Glutamatergic neuron (in vitro differentiated cells): ENCODE data around the gene PFKFB2. TPM values are rescaled to one million over a fixed set of nuclear protein-coding genes. Genes with fewer than 3 reads are reported as not detected.

Source experiments
- DNase-seq: peaks from one replicate; pipeline ENCODE4 v3.0.0; 2022
- H3K27ac Mint-ChIP-seq: one replicate; pipeline ENCODE4 v1.8.0; 2020; ENCODE audit warnings: mild to moderate bottlenecking, mixed read lengths, inconsistent platforms; ENCODE audit not compliant: unreplicated experiment
- H3K27me3 Mint-ChIP-seq: one replicate; pipeline ENCODE4 v1.8.0; 2020; ENCODE audit warnings: mild to moderate bottlenecking, moderate library complexity, mixed read lengths, inconsistent platforms; ENCODE audit not compliant: unreplicated experiment
- H3K36me3 Mint-ChIP-seq: one replicate; pipeline ENCODE4 v1.8.0; 2020; ENCODE audit warnings: mild to moderate bottlenecking, mixed read lengths, inconsistent platforms; ENCODE audit not compliant: unreplicated experiment
- H3K4me1 Mint-ChIP-seq: one replicate; pipeline ENCODE4 v1.8.0; 2020; ENCODE audit warnings: mild to moderate bottlenecking, low read depth, mixed read lengths, inconsistent platforms; ENCODE audit not compliant: unreplicated experiment
- H3K4me3 Mint-ChIP-seq: one replicate; pipeline ENCODE4 v1.8.0; 2020; ENCODE audit warnings: mild to moderate bottlenecking, mixed read lengths, inconsistent platforms; ENCODE audit not compliant: unreplicated experiment
- H3K9me3 Mint-ChIP-seq: one replicate; pipeline ENCODE4 v1.8.0; 2020; ENCODE audit warnings: mild to moderate bottlenecking, moderate library complexity, mixed read lengths, inconsistent platforms; ENCODE audit not compliant: unreplicated experiment
- CTCF ChIP-seq: fragments of 200-600 bp; sonication (generic); IDR thresholded peaks from one replicate; pipeline ENCODE4 v1.5.0; 2021; ENCODE audit not compliant: partially characterized antibody, unreplicated experiment
- total RNA-seq: library from RNA; stranded (reverse); fragmentation: NEBNext Ultra II Directional; extraction: Animal tissue kit (Norgen Biotek cat#: 25700); gene quantifications from one replicate; pipeline ENCODE4 v1.2.1, GENCODE V29; 2021; ENCODE audit not compliant: unreplicated experiment

Gene PFKFB2
- total RNA-seq, 1 donor from 2014 or later = 3.6 TPM

GRCh38 chr1:207097871-207098324, 44.8 kb downstream of the PFKFB2 start:
- H3K36me3 Mint-ChIP-seq = peaks cover 6% of the 10 kb centered on the region
- no peaks in the 10 kb centered on the region for H3K9me3 Mint-ChIP-seq
- no peak overlapping the region for H3K4me3 Mint-ChIP-seq
- no peak for TF ChIP-seq CTCF
- H3K27me3 Mint-ChIP-seq = no peaks in the 10 kb centered on the region
- no peaks in the 10 kb centered on the region for H3K4me1 Mint-ChIP-seq
- DNase-seq = no peak
- H3K27ac Mint-ChIP-seq = no peak overlapping the region

- Mint-ChIP-seq H3K27me3 (no peaks in the 10 kb centered on the region), H3K27ac (no peak overlapping the region), H3K9me3 (no peaks in the 10 kb centered on the region), H3K4me1 (no peaks in the 10 kb centered on the region), H3K36me3 (peaks cover 6% of the 10 kb centered on the region), H3K4me3 (no peak overlapping the region)
- no peak for TF ChIP-seq CTCF
- no peak for DNase-seq
These were observed 48.6 kb downstream of the PFKFB2 start for GRCh38 chr1:207101720-207102119.

- Mint-ChIP-seq H3K27me3 (no peaks in the 10 kb centered on the region), H3K36me3 (peaks cover 6% of the 10 kb centered on the region), H3K9me3 (no peaks in the 10 kb centered on the region), H3K4me3 (no peak overlapping the region), H3K27ac (no peak overlapping the region), H3K4me1 (no peaks in the 10 kb centered on the region)
- no peak for DNase-seq
- no peak for TF ChIP-seq CTCF
These were observed 49.1 kb downstream of the PFKFB2 start for GRCh38 chr1:207102146-207102545.

GRCh38 chr1:207102659-207103058, 49.6 kb downstream of the PFKFB2 start:
- Mint-ChIP-seq H3K9me3 (no peaks in the 10 kb centered on the region), H3K4me3 (no peak overlapping the region), H3K27ac (no peak overlapping the region), H3K36me3 (peaks cover 4% of the 10 kb centered on the region), H3K4me1 (no peaks in the 10 kb centered on the region), H3K27me3 (no peaks in the 10 kb centered on the region)
- no peak for TF ChIP-seq CTCF
- no peak for DNase-seq

GRCh38 chr1:207103892-207104373, 50.9 kb downstream of the PFKFB2 start, which contains the start of gene C4BPA:
Gene C4BPA, plus strand, starts transcription at chr1:207104233. Its CDS starts 8,793 bp downstream, at chr1:207113026.
- no peak for DNase-seq
- no peaks in the 10 kb centered on the region for H3K9me3 Mint-ChIP-seq
- TF ChIP-seq CTCF = no peak
- no peaks in the 10 kb centered on the region for H3K27me3 Mint-ChIP-seq
- H3K27ac Mint-ChIP-seq = no peak within 1 kb of the TSS
- H3K4me1 Mint-ChIP-seq = no peaks in the 10 kb centered on the region
- H3K4me3 Mint-ChIP-seq = no peak within 1 kb of the TSS
- H3K36me3 Mint-ChIP-seq = no peaks in the 10 kb centered on the region
